Measurements from ENCODE around the gene KCTD15.

DNA sequence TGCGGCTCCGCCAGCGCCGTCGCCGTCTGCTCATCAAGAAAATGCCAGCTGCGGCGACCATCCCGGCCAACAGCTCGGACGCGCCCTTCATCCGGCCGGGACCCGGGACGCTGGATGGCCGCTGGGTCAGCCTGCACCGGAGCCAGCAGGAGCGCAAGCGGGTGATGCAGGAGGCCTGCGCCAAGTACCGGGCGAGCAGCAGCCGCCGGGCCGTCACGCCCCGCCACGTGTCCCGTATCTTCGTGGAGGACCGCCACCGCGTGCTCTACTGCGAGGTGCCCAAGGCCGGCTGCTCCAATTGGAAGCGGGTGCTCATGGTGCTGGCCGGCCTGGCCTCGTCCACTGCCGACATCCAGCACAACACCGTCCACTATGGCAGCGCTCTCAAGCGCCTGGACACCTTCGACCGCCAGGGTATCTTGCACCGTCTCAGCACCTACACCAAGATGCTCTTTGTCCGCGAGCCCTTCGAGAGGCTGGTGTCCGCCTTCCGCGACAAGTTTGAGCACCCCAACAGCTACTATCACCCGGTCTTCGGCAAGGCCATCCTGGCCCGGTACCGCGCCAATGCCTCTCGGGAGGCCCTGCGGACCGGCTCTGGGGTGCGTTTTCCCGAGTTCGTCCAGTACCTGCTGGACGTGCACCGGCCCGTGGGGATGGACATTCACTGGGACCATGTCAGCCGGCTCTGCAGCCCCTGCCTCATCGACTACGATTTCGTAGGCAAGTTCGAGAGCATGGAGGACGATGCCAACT is 24.4 kb upstream of the KCTD15 start:
- TF ChIP-seq, protein P1, sequence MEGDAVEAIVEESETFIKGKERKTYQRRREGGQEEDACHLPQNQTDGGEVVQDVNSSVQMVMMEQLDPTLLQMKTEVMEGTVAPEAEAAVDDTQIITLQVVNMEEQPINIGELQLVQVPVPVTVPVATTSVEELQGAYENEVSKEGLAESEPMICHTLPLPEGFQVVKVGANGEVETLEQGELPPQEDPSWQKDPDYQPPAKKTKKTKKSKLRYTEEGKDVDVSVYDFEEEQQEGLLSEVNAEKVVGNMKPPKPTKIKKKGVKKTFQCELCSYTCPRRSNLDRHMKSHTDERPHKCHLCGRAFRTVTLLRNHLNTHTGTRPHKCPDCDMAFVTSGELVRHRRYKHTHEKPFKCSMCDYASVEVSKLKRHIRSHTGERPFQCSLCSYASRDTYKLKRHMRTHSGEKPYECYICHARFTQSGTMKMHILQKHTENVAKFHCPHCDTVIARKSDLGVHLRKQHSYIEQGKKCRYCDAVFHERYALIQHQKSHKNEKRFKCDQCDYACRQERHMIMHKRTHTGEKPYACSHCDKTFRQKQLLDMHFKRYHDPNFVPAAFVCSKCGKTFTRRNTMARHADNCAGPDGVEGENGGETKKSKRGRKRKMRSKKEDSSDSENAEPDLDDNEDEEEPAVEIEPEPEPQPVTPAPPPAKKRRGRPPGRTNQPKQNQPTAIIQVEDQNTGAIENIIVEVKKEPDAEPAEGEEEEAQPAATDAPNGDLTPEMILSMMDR (IDR thresholded peaks at IDR 0.05), result no peak
- no peak for TF ChIP-seq POLR2AphosphoS5 (IDR thresholded peaks at IDR 0.05)
